Hepatocyte (in vitro differentiated cells): ENCODE data around the gene CHD2.

ENCODE experiments used
- CTCF ChIP-seq: fragments of 200-600 bp; sonication (generic); IDR thresholded peaks from 2 replicates; pipeline ENCODE4 v1.5.1; 2016; ENCODE audit warnings: antibody characterized with exemption, mild to moderate bottlenecking; ENCODE audit not compliant: poor library complexity
- EZH2 ChIP-seq: fragments of 200-600 bp; sonication (generic); IDR thresholded peaks from 2 replicates; pipeline ENCODE4 v1.6.1; 2016; ENCODE audit warnings: antibody characterized with exemption, mild to moderate bottlenecking, borderline replicate concordance
- EZH2phosphoT487 ChIP-seq: fragments of 200-600 bp; sonication (generic); IDR thresholded peaks from one replicate; pipeline ENCODE4 v1.6.1; 2018; ENCODE audit warnings: antibody characterized with exemption, mild to moderate bottlenecking, low read depth, moderate library complexity; ENCODE audit not compliant: unreplicated experiment, severe bottlenecking

GRCh38 chr15:92883163-92883875 lies 16.8 kb upstream of the CHD2 start:
- no peak for TF ChIP-seq CTCF
- no peak for TF ChIP-seq EZH2
- no peak for TF ChIP-seq EZH2phosphoT487
